NCI-H187 (cell line): Measurements from ENCODE around the gene TSPAN8.
"Not testable (repeated sequence)": the region's sequence is repeated elsewhere in the genome, so short reads cannot be mapped to it uniquely, and the experiment has no call there.

Experiments used
- DNase-seq, 2 experiments: peaks; one replicate each; lab custom pipeline; 2025; lab: John Stamatoyannopoulos, UW

The TSPAN8 gene

GRCh38 chr12:71157601-71158233, at the start of gene TSPAN8:
Gene TSPAN8 (minus strand): TSS chr12:71157999. CDS start chr12:71157678, 321 bp downstream.
- no peak for DNase-seq

GRCh38 chr12:71201136-71201679, 43.4 kb upstream of the TSPAN8 start:
- DNase-seq = no peak

- no peak for DNase-seq
Measured at GRCh38 chr12:71200706-71201105, 42.9 kb upstream of the TSPAN8 start.

GRCh38 chr12:71197460-71197859, 39.7 kb upstream of the TSPAN8 start:
- no peak for DNase-seq

GRCh38 chr12:71195338-71195896, 37.6 kb upstream of the TSPAN8 start:
- no peak for DNase-seq

GRCh38 chr12:71194657-71195056, 36.9 kb upstream of the TSPAN8 start:
- DNase-seq = no peak

GRCh38 chr12:71193041-71193440, 35.2 kb upstream of the TSPAN8 start:
- no peak for DNase-seq

- DNase-seq = no peak
Measured at GRCh38 chr12:71191509-71192196, 33.9 kb upstream of the TSPAN8 start.

- DNase-seq = no peak
Measured at GRCh38 chr12:71190822-71191221, 33.0 kb upstream of the TSPAN8 start.

- DNase-seq = no peak
Measured at GRCh38 chr12:71187379-71187778, 29.6 kb upstream of the TSPAN8 start.

- DNase-seq = no peak
Measured at GRCh38 chr12:71186571-71187288, 28.9 kb upstream of the TSPAN8 start.

GRCh38 chr12:71183846-71184245, 26.0 kb upstream of the TSPAN8 start:
- no peak for DNase-seq

GRCh38 chr12:71183018-71183417, 25.2 kb upstream of the TSPAN8 start:
- DNase-seq = no peak

- DNase-seq = no peak
Measured at GRCh38 chr12:71178162-71178561, 20.4 kb upstream of the TSPAN8 start.

GRCh38 chr12:71174825-71175224, 17.0 kb upstream of the TSPAN8 start:
- DNase-seq = no peak

GRCh38 chr12:71174146-71174545, 16.3 kb upstream of the TSPAN8 start:
- DNase-seq = no peak

- no peak for DNase-seq
Measured at GRCh38 chr12:71170456-71170855, 12.7 kb upstream of the TSPAN8 start.

- DNase-seq = no peak
Measured at GRCh38 chr12:71169286-71169685, 11.5 kb upstream of the TSPAN8 start.

- no peak for DNase-seq
Measured at GRCh38 chr12:71166862-71167496, 9.2 kb upstream of the TSPAN8 start.

- DNase-seq = no peak
Measured at GRCh38 chr12:71166280-71166679, 8.5 kb upstream of the TSPAN8 start.

- DNase-seq = not testable (repeated sequence)
Measured at GRCh38 chr12:71165780-71166179, 8.0 kb upstream of the TSPAN8 start.
